Esophagus mucosa (tissue), 1 donor: ENCODE measurements around the gene DHX30. TPM values are rescaled to one million over a fixed set of nuclear protein-coding genes. Genes with fewer than 3 reads are reported as not detected.

Experiments used
- ATAC-seq: fragments of 200-7000 bp; cut with Tn5 transposase; one replicate; pipeline ENCODE4 v1.9.1; 2020
- total RNA-seq: library from RNA; stranded (reverse); gene quantifications from one replicate; pipeline ENCODE4 v1.2.4, GENCODE V29; 2023
- donor health status: DM: yes; HTN: yes; CAD: no.

Gene DHX30
- total RNA-seq, 1 donor from 2014 or later, result 31.4 TPM

DNA sequence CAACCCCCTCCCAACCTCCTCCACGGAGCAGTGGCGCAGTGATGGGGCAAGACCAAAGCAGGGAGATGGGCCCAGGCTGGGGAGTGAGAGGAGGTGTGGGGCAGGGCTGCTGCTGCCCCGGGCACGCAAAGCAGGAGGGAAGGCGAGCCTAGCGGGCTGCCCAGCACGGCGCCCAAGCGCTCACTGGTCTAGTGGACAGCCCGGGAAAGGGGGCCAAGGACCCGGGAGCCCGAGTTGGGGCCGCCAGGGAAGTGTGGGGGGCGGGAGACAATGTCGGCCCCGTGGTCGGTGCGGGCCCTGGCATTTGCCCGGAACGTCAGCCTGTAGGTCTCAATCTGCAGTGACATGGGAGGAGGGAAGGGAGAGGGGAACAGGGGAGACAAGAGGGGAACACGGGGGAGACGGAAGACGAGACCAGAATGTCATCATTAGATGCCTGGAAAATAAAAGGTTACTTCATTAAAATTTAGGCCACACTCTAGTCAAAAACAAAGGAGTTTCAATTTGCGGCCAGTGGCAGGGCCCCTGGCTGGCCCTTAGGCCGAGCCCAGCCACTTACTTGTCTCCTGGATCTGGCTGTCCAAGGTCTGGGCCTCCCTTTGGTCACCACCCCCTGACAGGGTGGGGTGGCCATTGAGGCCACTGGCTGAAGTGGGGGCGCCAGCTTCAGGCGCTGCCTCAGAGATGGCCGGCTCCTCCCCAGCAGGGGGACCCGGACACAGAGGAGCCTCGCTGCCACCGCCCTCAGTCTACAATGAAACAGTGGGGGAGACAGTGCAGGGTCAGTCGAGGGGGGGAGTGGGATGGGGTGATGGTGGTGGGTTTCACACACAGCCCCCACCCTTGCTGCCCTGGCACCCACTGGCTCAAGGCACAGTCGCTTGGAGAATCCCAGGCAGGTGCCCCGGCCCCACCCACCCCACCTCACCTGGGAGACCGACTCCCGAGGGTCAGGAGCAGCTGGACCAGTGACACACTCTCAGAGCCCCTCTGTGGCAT, 50.0 kb downstream of the DHX30 start:
- ATAC-seq, result no peak

DNA sequence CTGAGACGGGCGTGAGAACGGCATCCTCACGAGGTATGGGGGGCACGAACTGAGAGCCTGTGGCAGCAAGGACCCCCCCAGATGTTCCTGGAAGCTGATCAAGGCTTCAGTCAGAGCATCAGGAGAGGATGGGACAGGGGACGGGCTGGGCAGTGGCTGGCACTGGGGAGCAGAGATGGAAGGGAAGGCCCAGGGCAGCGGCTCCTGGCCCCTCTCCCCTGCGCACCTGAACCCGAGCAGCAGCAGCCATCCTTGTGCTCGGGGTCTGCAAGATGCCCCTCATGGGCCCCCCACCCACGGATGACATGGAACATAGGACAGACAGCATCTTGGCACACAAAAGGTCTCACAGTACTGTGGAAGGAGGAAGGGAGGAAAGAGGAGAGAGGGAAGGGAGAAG, 51.3 kb downstream of the DHX30 start:
- ATAC-seq, result no peak

DNA sequence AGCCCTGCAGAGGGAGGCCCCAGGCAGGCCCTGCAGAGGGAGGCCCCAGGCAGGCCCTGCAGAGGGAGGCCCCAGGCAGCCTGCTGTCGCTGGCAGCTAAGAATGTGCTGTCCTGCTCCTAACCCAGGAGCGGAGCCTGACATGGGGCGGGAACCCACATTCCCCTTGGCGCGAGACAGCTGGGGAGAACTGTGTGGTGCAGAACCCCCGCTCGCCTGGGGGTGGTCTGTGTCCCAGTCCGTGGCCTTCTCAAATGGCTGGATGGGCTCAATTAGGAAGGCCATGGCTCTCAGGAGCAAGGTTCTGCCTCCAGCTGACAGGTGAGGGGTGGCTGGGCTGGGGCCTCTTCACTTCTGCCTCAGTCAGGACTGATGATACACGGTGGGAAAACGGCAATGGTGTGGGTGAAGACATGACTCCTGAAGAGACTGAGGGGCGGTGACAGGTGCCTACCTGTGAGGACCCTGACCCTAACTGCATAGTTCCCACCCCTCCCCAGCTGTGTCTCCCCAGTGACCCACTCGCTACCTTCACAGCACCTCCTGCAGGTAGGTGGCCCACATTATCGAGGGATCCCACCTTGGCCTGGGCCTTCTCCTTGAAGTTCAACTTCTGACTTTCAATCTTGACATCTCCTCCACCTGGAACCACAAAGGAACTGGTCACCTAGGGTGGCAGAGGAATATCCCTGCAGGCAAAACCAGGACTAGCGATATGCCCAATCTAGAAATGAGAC, 52.0 kb downstream of the DHX30 start:
- ATAC-seq, result no peak

DNA sequence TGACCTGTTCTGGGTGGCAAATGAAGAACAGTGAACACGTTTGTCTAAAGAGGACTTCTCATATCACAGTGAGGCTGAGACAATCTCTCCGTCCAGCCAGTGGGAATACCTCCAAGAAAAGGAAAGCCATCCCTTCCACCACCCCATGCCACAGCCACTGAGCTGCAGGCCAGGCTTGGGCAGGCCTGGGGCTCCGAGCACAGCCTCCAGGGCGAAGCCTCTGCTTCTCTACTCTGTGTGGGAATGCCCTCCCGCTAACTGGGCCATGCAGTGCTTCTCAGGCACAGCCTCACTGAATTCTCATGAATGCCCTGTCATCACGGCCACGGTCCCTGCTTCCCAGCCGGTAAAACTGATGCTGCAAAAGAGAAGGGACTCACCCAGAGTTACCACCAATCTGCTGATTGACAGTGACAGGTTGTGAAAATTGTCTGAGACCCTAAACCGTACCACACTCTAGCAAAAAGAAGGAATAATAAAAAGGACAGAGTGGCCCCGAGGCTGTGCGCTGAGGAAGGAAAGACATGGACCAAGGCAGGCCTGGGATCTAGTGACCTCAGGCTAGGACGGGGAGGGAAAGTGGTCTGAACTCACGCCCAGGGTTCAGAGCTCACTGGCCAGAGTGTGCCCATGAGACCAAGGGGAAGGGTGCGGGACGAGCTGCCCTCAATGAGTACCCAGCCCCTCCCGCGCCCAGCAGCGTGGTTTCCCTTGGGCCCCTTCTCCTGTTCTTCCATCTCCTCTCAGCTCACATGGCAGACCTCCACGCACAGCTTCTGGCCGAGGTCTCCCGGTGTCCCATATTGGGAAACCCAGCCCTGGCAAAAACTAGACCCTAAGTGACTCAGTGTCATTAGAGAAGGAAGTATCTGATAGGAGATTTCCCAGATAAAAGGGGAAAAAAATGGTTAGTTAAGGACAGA, 52.8 kb downstream of the DHX30 start:
- ATAC-seq, result no peak

DNA sequence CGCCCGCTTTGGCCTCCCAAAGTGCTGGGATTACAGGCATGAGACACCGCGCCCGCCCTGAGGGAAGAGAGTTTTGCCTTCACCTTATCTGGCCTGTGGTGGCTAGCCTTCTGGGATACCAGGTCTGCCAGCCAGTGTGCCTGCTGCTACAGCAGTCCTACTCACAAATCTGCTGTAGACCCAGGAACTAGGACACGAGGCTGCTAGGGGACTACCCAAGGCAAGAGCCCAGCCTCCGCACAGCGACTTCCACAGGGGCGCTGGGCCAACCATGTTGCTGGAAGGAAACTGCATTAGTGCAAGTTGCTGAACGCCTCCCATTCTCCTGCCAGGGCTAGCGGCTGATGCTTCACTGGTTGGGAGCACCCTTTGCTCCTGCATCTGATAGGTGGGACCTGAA, 53.7 kb downstream of the DHX30 start:
- ATAC-seq, result no peak

DNA sequence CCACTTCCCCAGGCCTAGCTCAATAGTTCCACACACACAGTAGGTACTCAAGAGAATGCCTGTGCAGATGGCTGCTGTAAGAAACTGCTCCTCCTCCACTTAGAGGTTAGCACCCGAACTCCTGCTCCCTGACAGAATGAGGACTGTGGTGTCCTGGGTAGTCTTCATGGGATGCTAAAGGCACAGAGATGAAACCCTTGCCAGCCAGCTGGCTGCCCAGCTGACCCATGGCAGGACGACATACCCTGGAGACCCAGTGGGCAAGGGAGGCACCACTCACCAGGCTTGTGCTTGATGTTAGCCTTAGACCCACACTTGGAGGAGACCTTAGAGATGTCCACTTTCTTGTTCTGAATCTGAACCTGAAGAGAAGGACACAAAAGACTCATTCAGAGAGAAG, 54.2 kb downstream of the DHX30 start:
- ATAC-seq, result no peak

DNA sequence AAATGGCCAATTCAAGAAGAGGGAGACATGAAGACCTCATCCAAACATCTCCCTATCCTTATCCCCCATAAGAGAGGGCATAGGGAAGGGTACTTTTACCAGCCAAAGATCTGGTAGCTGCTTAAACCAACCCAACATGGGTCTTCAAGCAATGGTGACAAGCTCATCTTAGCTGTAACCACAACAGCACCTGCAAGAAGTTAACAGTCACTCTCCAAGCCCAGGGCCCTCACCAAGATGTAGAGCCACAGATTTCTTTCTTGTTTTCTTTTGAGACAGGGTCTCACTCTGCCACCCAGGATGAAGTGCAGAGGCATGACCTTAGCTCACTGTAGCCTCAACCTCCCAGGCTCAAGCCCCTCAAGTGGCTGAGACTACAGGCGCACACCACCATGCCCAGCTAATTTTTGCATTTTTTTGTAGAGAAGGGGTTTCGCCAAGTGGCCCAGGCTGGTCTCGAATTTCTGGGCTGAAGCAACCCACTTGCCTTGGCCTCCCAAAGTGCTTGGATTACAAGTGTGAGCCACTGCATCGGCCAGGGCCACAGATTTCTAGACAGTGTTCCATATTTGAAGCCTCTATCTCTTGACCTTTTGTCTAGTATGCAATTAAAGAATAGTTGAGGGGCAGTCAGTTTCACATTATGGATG, 57.1 kb downstream of the DHX30 start:
- no peak for ATAC-seq

DNA sequence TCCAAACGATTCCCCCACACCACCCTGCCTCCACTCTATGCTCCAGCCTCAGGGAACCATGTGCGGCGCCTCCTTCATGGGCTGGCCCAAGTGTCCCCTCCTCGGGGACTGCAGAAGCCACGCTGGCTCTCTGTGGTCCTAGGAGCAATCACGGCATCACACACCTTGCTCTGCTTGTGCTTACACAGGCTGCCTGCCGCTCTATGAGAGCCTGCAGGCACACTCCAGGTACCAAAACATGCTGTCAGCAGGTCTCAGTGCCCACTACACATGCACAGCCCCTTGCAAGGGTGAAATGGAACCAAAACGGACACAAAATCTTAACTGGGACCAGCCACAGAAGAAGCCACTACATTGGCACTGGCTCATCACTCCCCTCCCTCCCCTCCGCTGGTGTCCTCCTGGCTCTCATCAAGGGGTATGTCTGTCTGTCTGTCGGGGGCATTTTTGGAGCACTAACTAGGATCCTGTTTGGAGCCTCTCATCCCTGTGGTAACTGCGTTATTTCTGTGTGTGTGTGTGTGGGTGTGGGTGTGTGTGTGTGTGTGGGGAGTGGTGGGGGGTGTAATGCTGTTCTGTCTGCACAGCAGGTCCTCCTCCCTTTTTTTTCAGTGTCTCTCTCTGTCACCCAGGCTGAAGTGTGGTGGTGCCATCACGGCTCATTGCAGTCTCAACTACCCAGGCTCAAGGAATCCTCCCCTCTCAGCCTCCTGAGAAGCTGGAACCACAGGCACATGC, 60.6 kb downstream of the DHX30 start:
- no peak for ATAC-seq

DNA sequence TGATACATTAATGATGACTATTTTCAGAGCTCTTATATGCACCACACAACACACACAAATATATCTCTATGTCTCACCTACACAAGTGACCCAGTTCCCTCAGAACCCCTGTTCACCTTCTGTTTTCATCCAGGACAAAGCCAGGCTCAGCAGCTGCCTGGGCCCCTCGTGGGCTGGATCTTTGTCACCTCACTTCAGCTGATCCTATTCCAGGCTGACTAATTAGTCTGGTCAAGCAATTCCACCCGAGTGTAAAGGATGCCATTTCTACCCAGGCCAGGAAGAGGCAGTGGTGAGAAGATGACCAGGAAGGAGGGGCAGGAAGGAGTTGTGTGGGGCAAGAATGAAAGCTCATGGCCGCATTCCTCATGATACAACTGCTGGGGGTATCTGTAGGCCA, 62.3 kb downstream of the DHX30 start:
- no peak for ATAC-seq

DNA sequence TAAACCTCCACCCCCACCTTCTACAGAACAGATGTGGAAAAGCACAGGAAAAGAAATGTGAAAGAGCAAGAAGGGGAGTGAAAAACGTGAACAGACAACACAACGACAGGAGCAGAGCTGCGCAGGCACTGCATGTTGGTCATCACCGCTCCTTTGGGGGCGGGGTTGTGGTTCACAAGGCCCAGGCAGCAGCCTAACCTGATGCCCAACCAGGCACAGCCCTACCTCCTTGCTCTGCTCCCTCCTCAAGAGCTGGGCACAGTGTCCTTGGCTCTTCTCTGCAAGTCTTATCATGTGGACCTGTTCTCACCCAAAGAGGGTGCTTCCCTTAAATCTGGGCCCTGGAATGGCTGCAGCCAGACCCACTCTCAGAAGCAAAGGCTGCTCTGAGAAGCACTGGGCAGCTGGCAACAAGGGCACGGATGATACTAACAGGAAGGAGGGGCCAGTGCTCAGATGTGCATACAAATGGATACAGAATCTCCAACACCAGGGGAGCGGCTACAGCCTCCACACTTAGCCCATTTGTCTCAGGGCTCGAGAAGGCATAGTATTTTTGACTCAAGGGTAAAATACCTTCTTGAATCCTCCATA, 64.6 kb downstream of the DHX30 start:
- no peak for ATAC-seq

DNA sequence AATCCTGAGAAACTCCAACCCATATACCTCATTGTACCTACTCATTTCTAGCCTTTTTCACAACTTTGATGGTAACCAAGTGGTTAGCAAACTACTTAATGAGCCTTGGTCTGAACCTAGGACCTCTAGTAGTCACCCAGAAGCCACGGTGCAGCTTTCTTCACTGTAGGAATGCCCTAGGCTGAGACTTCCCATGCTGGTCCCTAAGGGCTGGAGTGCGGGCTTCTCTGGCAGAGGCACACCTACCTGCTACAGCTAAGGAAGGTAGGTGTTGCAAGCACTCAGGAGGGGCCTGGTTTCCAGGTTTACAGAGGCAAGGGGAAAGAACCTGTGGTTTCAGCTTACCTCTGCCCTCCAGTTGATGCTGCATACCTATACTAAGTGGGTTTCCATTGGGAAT, 65.4 kb downstream of the DHX30 start:
- no peak for ATAC-seq

DNA sequence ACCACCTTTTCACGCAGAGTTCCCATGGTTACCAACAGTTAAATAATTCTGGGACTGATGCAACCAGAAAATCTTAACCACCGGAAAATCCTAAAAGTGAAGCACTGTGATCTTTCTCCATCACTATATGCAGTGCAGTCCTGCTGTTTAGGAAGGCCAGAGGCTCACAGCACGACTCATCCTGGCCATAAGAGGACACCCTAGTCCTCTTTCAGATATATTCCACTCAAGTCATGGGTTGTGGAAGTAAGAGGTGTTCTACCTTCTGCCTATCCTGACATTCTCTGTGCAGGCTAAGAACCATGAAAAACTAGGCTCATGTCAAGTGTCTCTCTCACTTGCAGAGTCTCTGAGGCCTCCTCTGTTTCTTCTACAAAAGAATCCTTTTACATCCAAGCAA, 67.2 kb downstream of the DHX30 start:
- no peak for ATAC-seq

DNA sequence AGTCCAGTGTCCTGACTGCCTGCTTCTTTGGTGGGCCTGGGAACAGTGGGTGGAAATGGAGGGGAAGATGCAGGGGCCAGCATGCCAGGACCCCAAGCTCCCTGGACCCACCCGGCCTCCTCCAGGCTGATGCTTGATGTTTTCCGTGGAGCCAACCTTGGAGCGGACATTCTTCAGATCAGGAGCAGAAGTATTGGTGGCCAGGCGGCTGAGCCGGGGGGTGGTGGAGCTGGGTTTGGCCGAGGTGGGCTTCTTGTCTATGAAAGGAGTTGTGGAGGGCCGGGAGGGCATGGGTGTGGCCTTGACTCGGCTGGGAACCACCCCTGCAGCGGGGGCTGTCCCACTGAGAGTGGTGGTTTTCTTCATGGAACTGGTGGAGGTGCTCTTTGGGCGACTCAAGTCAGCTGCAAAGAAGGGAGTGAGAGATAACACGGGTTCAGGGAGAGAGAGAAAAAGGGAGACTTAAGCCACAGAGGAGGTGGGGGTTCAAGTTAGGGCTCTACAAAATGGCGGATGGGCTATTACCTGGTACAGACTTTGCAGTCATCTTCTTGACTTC, 67.8 kb downstream of the DHX30 start:
- no peak for ATAC-seq

DNA sequence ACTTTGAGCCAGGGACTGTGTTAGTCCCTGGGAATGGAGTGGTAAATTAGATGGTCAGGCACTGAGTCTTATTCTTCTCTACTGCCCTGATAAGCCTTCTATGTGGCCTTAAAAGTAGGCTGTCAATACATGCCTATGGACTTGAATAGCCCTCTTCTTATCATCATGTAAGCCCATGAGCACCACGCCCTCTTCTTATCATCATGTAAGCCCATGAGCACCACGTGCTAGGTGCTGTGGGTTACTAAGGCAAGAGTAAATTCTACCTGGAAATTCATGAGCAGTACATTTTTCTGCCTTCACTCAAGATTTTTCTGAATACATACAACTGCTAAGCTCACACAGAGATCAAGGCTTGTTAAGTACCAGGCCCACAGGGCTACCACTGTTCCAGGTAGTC, 68.5 kb downstream of the DHX30 start:
- no peak for ATAC-seq

DNA sequence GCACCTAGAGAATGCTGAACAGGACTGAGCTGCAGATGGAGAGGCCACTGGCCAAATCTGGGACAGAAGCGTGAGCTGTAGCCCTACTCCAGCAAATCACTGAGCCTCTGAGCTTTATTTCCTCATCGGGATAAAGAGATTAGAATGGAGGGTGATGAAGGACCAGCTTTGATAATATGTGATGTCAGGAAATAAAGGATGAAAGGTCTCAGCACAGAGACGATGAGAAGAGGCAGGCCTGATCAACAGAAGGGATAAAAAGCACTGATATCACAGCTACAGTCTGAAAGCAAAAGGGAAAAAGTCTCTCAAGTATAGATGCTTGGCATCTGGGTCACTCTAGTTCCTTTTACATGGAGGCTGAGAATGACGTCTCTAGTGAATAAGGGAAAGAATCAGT, 70.0 kb downstream of the DHX30 start:
- no peak for ATAC-seq

DNA sequence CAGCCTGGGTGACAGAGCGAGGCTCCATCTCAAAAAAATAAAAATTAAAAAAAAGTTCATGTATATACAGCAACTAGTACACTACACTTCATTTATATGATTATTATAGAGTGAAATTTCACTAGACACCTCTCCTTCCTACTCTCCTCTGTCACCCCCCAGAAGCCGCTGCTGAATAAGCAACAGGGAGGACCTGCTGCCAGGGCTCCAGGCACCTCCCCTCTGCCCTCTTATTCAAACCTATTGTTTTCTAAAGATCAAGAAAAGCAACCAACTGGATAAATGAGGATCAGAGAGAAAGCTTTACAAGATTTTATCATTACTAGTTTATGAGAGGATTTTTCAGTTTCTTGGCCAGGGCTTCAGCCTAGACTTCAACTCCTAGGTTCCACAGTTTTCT, 71.5 kb downstream of the DHX30 start:
- ATAC-seq, result no peak

DNA sequence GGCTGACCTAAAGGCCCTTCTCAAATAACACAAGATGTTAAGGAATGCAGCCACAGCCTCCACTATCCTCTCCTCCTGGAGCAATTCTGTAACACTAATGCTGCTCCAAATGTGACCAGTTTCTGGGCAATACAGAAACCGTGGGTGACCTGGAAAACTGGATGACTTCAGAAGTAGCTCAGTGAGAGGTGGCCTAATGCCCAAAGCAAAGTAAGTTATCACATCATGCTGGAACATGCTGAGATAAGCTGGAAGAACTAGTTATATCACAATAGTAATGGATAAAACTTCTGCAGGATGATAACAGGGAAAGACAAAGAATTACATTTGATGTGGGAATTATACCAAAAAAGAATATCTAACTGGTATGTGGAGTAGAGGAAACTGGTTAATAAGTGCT, 72.0 kb downstream of the DHX30 start:
- peak; percentile 87 for ATAC-seq

DNA sequence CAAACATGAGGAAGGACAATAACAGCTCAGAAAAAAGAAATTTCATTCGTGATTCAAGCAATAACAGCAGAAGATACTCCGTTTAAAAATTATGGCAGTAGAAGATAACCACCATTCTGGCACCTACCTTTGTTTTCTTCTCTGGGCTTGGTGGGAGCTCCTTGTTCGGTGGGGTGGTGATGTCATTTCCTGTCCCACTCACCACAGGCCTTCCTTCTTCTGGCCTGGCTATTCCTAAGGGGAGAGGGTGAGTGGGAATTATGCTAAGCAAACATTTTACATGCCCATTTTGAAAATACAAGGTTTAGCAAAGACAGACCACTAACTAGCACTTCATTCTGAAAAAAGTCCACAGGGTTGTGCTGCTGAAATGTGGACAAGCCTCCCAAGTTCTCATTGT, 74.4 kb downstream of the DHX30 start:
- ATAC-seq, result no peak

DNA sequence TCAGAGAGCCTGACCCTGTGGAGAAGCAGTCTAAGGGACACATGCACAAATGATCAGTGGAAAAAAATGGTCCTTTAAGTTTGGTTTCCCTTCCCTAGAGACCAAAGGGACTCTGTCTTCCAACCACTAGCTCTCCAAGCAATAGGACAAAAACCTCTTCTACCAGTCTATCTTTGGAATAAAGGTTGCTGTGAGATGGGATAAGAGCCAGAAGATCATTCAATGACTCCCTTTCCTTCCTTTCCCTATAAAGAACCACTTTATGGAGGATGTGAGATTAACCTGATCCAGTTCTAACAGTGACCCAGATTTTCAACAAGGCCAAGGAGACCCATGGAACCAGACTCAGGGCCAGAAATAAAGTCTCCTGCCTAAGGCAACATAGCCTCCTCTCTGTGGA, 74.8 kb downstream of the DHX30 start:
- ATAC-seq, result no peak

DNA sequence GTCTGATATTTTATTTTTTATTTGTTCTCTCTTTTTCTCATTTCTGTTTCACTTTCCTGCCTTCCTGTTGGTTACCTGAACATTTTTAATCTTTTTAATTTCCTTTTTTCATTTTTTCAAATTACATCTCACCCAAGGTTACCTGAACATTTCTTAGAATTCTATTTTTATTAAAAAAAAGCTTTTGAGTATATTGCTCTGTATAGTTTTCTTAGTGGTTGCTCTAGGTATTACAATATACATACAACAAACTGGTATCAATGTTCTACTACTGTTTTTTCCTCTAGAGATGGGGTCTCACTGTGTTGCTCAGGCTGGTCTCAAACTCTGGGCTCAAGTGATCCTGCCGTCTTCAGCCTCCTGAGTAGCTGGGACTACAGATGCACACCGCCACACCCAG, 79.4 kb downstream of the DHX30 start:
- no peak for ATAC-seq

DNA sequence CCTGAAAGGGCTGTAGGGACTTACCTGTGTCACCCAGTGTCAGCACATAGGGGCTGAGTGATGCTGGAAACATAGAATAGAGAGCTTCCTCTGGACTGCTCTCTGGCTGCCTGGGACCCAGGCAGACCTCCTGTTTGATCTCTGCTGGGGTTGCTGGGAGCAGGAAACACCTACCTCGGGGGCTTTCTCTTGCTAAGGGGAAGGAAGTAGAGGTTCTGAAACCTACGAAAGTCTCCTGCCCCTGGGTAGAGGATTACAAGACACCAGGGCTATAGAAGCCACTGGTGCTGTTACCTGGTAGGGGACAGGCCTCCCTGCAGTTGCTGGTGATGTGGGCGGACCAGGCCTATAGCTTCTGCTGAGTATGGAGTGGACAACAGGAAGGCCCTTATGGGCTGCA, 81.7 kb downstream of the DHX30 start:
- no peak for ATAC-seq
